Muscle of leg (tissue), 11 donors: ENCODE measurements around the gene BRCA2. TPM values are rescaled to one million over a fixed set of nuclear protein-coding genes. Genes with fewer than 3 reads are reported as not detected.
"Not testable (repeated sequence)": the region's sequence is repeated elsewhere in the genome, so short reads cannot be mapped to it uniquely, and the experiment has no call there.

Experiments used
- DNase-seq: peaks from one replicate; pipeline ENCODE4 v3.0.0; 2013
- H3K27ac ChIP-seq: one replicate; pipeline ENCODE4 v1.5.1; 2013; ENCODE audit warnings: mild to moderate bottlenecking, low read length, control low read depth
- H3K27me3 ChIP-seq: one replicate; pipeline ENCODE4 v1.6.1; 2013; ENCODE audit warnings: low read length; ENCODE audit not compliant: control insufficient read depth, insufficient read depth
- H3K36me3 ChIP-seq: one replicate; pipeline ENCODE4 v1.6.1; 2013; ENCODE audit warnings: low read length; ENCODE audit not compliant: control insufficient read depth, insufficient read depth
- H3K4me1 ChIP-seq: one replicate; pipeline ENCODE4 v1.6.1; 2013; ENCODE audit warnings: low read length; ENCODE audit not compliant: control insufficient read depth, insufficient read depth
- H3K4me3 ChIP-seq: one replicate; pipeline ENCODE4 v1.5.1; 2013; ENCODE audit warnings: low read length, control low read depth
- H3K9me3 ChIP-seq: replicated peaks from 2 replicates; pipeline ENCODE4 v1.6.1; 2013; ENCODE audit warnings: low read depth, low read length; ENCODE audit not compliant: control insufficient read depth
- WGBS: methylation state at CpG from one replicate; pipeline ENCODE4 v1.1.5; 2013; ENCODE audit warnings: missing lambda C conversion rate; ENCODE audit not compliant: insufficient coverage; 5-methylcytosine and 5-hydroxymethylcytosine counted together
- polyA plus RNA-seq, 8 donors: library from polyadenylated mRNA; unstranded; fragments of 120-200 nt; gene quantifications; one replicate each; pipeline versions ENCODE4 v1.2.1 to v1.2.3, GENCODE V29; 2013; ENCODE audit warnings: inconsistent platforms in 1 of 8, low replicate concordance in 1 of 8; ENCODE audit not compliant: insufficient read length in 8 of 8, insufficient read depth in 1 of 8
- total RNA-seq: library from RNA; stranded (reverse); fragments of 120-200 nt; gene quantifications from one replicate; pipeline ENCODE4 v1.2.4, GENCODE V29; 2013

The BRCA2 gene
- total and polyA plus RNA-seq, 9 donors: 3.0 to 4.4 (median 3.5) TPM

DNA sequence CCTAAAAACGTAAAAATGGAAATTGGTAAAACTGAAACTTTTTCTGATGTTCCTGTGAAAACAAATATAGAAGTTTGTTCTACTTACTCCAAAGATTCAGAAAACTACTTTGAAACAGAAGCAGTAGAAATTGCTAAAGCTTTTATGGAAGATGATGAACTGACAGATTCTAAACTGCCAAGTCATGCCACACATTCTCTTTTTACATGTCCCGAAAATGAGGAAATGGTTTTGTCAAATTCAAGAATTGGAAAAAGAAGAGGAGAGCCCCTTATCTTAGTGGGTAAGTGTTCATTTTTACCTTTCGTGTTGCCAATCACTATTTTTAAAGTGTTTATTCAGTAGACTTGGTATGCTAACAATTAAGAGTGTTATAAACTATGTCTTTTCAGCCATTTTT, 25.6 kb downstream of the BRCA2 start:
- H3K4me1 ChIP-seq: no peaks in the 10 kb centered on the region
- no peak overlapping the region for H3K27ac ChIP-seq
- H3K4me3 ChIP-seq: no peak overlapping the region
- H3K36me3 ChIP-seq: no peaks in the 10 kb centered on the region
- no peak for DNase-seq
- no peaks in the 10 kb centered on the region for H3K9me3 ChIP-seq
- H3K27me3 ChIP-seq: no peaks in the 10 kb centered on the region
- no CpG with 5 or more reads among the region's 3 CpGs for WGBS

DNA sequence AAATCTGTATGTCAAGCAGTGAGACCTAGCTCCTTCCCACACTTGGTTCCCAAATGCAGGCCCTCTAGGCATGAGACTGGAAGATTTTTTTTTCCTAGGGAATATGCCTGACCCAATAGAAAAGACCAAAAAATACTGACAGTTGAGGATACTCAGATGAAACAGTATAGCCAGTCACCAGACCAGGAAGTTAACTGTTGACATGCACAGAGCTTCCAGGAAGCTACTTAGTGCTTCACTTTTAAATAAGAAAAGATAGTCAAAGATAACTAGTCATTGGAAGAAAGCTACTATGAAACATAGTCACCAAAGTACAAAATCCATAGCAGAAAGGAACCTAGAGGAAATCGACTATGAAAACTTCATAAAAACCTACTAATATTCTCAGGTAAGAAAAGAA, 32.3 kb downstream of the BRCA2 start:
- H3K27me3 ChIP-seq: no peaks in the 10 kb centered on the region
- H3K36me3 ChIP-seq: peaks cover 8% of the 10 kb centered on the region
- no peak for DNase-seq
- H3K9me3 ChIP-seq: no peaks in the 10 kb centered on the region
- no peak overlapping the region for H3K4me3 ChIP-seq
- no CpG with 5 or more reads among the region's 1 CpG for WGBS
- H3K4me1 ChIP-seq: no peaks in the 10 kb centered on the region
- H3K27ac ChIP-seq: no peak overlapping the region

DNA sequence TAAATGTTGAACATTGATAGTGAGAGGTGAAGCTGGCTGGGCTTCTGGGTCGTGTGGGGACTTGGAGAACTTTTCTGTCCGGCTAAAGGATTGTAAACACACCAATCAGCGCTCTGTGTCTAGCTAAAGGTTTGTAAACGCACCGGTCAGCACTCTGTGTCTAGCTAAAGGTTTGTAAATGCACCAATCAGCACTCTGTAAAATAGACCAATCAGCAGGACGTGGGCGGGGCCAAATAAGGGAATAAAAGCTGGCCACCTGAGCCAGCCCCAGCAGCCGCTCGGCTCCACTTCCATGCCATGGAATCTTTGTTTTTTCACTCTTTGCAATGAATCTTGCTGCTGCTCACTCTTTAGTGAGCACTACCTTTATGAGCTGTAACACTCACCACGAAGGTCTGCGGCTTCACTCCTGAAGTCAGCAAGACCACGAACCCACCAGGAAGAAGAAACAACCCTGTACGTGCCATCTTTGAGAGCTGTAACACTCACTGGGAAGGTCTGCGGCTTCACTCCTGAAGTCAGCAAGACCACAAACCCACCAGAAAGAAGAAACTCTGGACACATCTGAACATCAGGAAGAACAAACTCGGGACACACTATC, 35.6 kb downstream of the BRCA2 start:
- not testable (repeated sequence) for H3K4me3 ChIP-seq, H3K27ac ChIP-seq, H3K27me3 ChIP-seq, DNase-seq, H3K9me3 ChIP-seq, H3K36me3 ChIP-seq, H3K4me1 ChIP-seq
- WGBS: 92% methylated on average over 14 of the region's 15 CpGs

DNA sequence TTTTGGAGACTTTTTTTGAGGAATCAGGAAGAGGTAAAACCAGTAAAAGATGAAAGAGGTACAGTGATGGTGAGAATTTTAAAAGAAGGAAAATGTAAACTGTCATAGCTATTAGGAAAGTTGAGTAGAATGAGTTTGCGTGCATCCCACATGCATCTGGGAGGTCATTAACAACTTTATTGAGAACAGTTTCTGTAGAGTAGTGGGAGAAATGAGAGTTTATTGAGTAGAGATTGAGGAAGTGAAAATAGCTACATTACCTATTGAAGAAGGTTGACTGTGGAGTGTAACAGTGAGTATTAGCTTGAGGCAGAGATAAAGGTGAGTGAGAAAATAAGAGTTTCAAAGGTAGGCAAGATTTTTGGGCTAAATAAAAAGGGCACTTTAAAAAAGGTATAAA, 38.7 kb downstream of the BRCA2 start:
- Histone ChIP-seq H3K27me3 (no peaks in the 10 kb centered on the region), H3K4me1 (no peaks in the 10 kb centered on the region), H3K4me3 (no peak overlapping the region), H3K36me3 (peaks cover 5% of the 10 kb centered on the region), H3K27ac (no peak overlapping the region), H3K9me3 (no peaks in the 10 kb centered on the region)
- WGBS: 100% methylated on average over 1 of the region's 1 CpG
- no peak for DNase-seq

DNA sequence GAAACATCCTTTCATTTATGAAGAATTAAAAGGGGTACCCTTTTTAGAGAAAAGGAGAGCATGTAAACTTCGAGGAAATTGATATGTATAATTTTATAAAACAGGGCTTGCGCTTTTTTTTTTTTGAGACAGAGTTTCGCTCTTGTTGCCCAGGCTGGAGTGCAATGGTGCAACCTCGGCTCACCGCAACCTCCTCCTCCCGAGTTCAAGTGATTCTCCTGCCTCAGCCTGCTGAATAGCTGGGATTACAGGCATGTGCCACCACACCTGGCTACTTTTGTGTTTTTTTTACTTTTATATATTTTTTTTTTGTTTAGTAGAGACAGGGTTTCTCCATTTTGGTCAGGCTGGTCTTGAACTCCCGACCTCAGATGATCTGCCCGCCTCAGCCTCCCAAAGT, 40.6 kb downstream of the BRCA2 start:
- H3K4me3 ChIP-seq, H3K27ac ChIP-seq, H3K36me3 ChIP-seq, DNase-seq, H3K4me1 ChIP-seq, H3K9me3 ChIP-seq, H3K27me3 ChIP-seq: not testable (repeated sequence)
- WGBS: no CpG with 5 or more reads among the region's 8 CpGs

DNA sequence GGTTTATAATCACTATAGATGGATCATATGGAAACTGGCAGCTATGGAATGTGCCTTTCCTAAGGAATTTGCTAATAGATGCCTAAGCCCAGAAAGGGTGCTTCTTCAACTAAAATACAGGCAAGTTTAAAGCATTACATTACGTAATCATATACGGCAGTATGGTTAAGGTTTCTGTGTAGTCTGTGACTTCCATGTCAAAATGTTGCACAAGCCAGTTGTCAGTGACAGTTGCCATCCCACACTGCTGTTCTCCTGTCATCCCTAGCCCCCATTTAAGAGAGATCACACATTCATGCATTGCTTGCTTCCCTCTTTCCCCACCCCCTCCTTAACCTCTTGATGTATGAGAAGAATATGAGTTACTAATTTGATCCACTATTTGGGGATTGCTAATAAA, 47.3 kb downstream of the BRCA2 start:
- WGBS: no CpG with 5 or more reads among the region's 2 CpGs
- no peaks in the 10 kb centered on the region for H3K9me3 ChIP-seq
- H3K27ac ChIP-seq: no peak overlapping the region
- no peaks in the 10 kb centered on the region for H3K36me3 ChIP-seq
- no peak overlapping the region for H3K4me3 ChIP-seq
- no peak for DNase-seq
- H3K4me1 ChIP-seq: no peaks in the 10 kb centered on the region
- no peaks in the 10 kb centered on the region for H3K27me3 ChIP-seq

DNA sequence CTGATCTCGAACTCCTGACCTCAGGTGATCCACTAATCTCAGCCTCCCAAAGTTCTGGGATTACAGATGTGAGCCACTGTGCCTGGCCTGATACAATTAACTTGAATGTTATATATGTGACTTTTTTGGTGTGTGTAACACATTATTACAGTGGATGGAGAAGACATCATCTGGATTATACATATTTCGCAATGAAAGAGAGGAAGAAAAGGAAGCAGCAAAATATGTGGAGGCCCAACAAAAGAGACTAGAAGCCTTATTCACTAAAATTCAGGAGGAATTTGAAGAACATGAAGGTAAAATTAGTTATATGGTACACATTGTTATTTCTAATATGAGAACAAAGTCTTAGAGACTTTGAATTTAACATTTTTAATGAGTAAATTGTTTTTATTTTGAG, 55.5 kb downstream of the BRCA2 start:
- Histone ChIP-seq H3K4me1 (no peaks in the 10 kb centered on the region), H3K27me3 (no peaks in the 10 kb centered on the region), H3K27ac (no peak overlapping the region), H3K4me3 (no peak overlapping the region), H3K36me3 (no peaks in the 10 kb centered on the region), H3K9me3 (no peaks in the 10 kb centered on the region)
- WGBS: no CpG with 5 or more reads among the region's 2 CpGs
- DNase-seq: no peak

DNA sequence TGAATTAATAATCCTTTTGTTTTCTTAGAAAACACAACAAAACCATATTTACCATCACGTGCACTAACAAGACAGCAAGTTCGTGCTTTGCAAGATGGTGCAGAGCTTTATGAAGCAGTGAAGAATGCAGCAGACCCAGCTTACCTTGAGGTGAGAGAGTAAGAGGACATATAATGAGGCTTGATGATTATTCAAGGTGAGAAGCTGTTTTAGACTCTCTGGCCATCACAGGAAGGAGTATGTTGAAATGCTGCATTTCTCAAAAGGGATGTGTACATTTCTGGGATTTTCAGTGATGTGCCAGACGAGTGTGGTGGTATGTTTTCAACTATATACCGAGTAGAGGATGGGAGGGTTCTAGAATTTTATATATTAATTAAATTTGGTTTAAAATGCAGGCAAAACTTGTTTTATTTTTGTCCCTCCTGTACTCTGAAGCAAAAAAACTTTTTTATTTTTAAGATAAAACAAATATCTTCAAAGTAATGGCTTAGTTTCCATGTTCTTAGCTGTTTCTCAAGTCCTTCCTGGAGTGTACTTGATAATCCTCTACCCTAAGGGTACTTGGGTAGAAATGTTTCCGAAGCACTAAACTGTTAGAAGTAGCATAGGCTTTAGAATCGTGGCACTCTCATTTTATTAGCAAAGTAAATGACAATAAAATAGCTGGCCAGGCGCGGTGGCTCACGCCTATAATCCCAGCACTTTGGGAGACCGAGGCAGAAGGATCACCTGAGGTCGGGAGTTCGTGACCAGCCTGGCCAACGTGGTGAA, 61.5 kb downstream of the BRCA2 start:
- H3K27ac ChIP-seq: no peak overlapping the region
- H3K4me3 ChIP-seq: no peak overlapping the region
- 91% methylated on average over 7 of the region's 13 CpGs for WGBS
- no peaks in the 10 kb centered on the region for H3K4me1 ChIP-seq
- no peaks in the 10 kb centered on the region for H3K9me3 ChIP-seq
- no peaks in the 10 kb centered on the region for H3K36me3 ChIP-seq
- no peaks in the 10 kb centered on the region for H3K27me3 ChIP-seq
- no peak for DNase-seq

DNA sequence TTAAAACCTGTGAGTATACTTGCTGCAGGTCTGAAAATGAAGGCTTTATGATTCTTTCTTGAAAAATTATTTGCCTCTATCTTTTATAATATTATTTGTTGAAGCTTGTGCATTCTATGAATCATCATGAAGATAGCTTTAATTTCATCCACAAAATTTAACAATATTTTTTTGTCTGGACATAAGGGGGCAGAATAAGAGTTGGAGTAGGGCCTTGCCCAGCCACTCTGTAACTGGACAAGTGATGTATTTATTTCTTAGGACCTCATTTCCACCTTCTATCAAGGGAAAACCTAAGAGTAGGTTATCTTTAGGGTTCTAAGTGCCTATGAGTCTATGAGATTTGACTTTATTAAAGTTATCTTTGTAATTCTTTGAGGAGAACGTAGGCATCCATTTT, 62.7 kb downstream of the BRCA2 start:
- no peak for DNase-seq
- no CpG with 5 or more reads among the region's 1 CpG for whole genome bisulfite sequencing
- H3K27me3 ChIP-seq: no peaks in the 10 kb centered on the region
- H3K9me3 ChIP-seq: no peaks in the 10 kb centered on the region
- H3K36me3 ChIP-seq: no peaks in the 10 kb centered on the region
- no peaks in the 10 kb centered on the region for H3K4me1 ChIP-seq
- H3K4me3 ChIP-seq: no peak overlapping the region
- H3K27ac ChIP-seq: no peak overlapping the region

DNA sequence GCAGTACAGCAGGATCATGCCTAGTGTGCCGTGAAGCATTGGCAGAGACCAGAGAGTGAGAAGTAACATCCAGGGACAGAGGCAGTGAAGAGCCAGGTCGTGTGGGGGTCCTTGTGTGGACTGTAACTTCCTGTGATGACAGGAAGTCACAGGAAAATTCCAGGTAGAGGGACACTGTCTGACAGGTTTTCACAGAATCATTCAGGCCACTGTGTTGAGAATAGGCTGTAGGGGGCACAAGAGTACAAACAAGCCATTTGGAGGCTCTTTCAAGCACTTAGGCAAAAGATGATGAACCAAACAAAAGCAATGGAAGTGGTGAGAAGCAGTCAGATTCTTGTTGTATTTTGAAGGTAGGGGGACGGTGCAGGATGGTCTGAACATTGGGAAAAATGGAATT, 66.2 kb downstream of the BRCA2 start:
- Histone ChIP-seq H3K9me3 (no peaks in the 10 kb centered on the region), H3K4me3 (no peak overlapping the region), H3K4me1 (no peaks in the 10 kb centered on the region), H3K27me3 (no peaks in the 10 kb centered on the region), H3K27ac (no peak overlapping the region), H3K36me3 (peaks cover 15% of the 10 kb centered on the region)
- 71% methylated on average over 3 of the region's 3 CpGs for WGBS
- peak; percentile 46 for DNase-seq
